WTC11 (cell line): ENCODE measurements around the gene CELA2A.

Experiments
- ATF3 ChIP-seq: sonication (generic); formaldehyde crosslinking; conservative IDR thresholded peaks from 2 replicates; pipeline ENCODE4 v1.8.1; 2022; ENCODE audit warnings: mild to moderate bottlenecking, missing genetic modification reagents
- CREB1 ChIP-seq: sonication (generic); formaldehyde crosslinking; IDR thresholded peaks from 2 replicates; pipeline ENCODE4 v1.8.0; 2023; ENCODE audit warnings: mild to moderate bottlenecking, missing genetic modification reagents
- CTCF ChIP-seq: fragments of 200-600 bp; IDR thresholded peaks from 2 replicates; pipeline ENCODE4 v1.8.0; 2022; ENCODE audit warnings: antibody characterized with exemption
- FOXJ3 ChIP-seq: sonication (generic); formaldehyde crosslinking; IDR thresholded peaks from 2 replicates; pipeline ENCODE4 v1.9.0; 2021; ENCODE audit warnings: missing genetic modification reagents, mild to moderate bottlenecking, borderline replicate concordance
- HMGXB4 ChIP-seq: sonication (generic); formaldehyde crosslinking; IDR thresholded peaks from 2 replicates; pipeline ENCODE4 v1.8.1; 2023; ENCODE audit warnings: mild to moderate bottlenecking, moderate library complexity, missing genetic modification reagents
- IRF2 ChIP-seq: sonication (generic); formaldehyde crosslinking; IDR thresholded peaks from 2 replicates; pipeline ENCODE4 v1.8.0; 2022; ENCODE audit warnings: low read depth, missing genetic modification reagents, borderline replicate concordance
- MAX ChIP-seq: sonication (generic); formaldehyde crosslinking; IDR thresholded peaks from 2 replicates; pipeline ENCODE4 v1.8.0; 2022; ENCODE audit warnings: mild to moderate bottlenecking, missing genetic modification reagents
- NR2C2 ChIP-seq: sonication (generic); formaldehyde crosslinking; IDR thresholded peaks from 2 replicates; pipeline ENCODE4 v1.8.0; 2022; ENCODE audit warnings: mild to moderate bottlenecking, missing genetic modification reagents
- NR3C1 ChIP-seq: sonication (generic); formaldehyde crosslinking; conservative IDR thresholded peaks from 2 replicates; pipeline ENCODE4 v1.8.1; 2023; ENCODE audit warnings: low read depth, mild to moderate bottlenecking, missing genetic modification reagents
- SP1 ChIP-seq: sonication (generic); formaldehyde crosslinking; conservative IDR thresholded peaks from 2 replicates; pipeline ENCODE4 v1.8.1; 2022; ENCODE audit warnings: missing genetic modification reagents
- TEAD4 ChIP-seq: sonication (generic); formaldehyde crosslinking; IDR thresholded peaks from 2 replicates; pipeline ENCODE4 v1.8.0; 2022; ENCODE audit warnings: mild to moderate bottlenecking, missing genetic modification reagents
- ZMAT4 ChIP-seq: fragments of 250-450 bp; sonication (Bioruptor Pico); IDR thresholded peaks from 2 replicates; pipeline ENCODE4 v1.9.0; 2021; ENCODE audit warnings: mild to moderate bottlenecking
- ZNF138 ChIP-seq: sonication (generic); formaldehyde crosslinking; conservative IDR thresholded peaks from 2 replicates; pipeline ENCODE4 v1.8.1; 2022; ENCODE audit warnings: mild to moderate bottlenecking, moderate library complexity, missing genetic modification reagents
- ZNF232 ChIP-seq: sonication (generic); formaldehyde crosslinking; IDR thresholded peaks from 2 replicates; pipeline ENCODE4 v1.8.0; 2022; ENCODE audit warnings: mild to moderate bottlenecking, missing genetic modification reagents

GRCh38 chr1:15428815-15429435 lies 27.6 kb upstream of the CELA2A start:
- no peak for TF ChIP-seq CTCF
- no peak for TF ChIP-seq SP1 (CRISPR knock-in tag)
- no peak for TF ChIP-seq HMGXB4
- TF ChIP-seq MAX (CRISPR knock-in tag) = no peak
- no peak for TF ChIP-seq FOXJ3 (CRISPR knock-in tag)
- TF ChIP-seq CREB1 (CRISPR knock-in tag) = no peak
- no peak for TF ChIP-seq ATF3
- no peak for TF ChIP-seq TEAD4
- no peak for TF ChIP-seq ZMAT4 (CRISPR knock-in tag)
- TF ChIP-seq IRF2 (CRISPR knock-in tag) = no peak
- TF ChIP-seq ZNF138 (CRISPR knock-in tag) = no peak
- TF ChIP-seq ZNF232 (CRISPR knock-in tag) = no peak
- no peak for TF ChIP-seq NR2C2 (CRISPR knock-in tag)
- TF ChIP-seq NR3C1 (CRISPR knock-in tag) = no peak
